ENCODE results near the gene CCDC175. TPM values are rescaled to one million over a fixed set of nuclear protein-coding genes. Genes with fewer than 3 reads are reported as not detected.

CCDC175 gene
- total RNA-seq, 1 experiment from 2014 or later, result not detected

DNA sequence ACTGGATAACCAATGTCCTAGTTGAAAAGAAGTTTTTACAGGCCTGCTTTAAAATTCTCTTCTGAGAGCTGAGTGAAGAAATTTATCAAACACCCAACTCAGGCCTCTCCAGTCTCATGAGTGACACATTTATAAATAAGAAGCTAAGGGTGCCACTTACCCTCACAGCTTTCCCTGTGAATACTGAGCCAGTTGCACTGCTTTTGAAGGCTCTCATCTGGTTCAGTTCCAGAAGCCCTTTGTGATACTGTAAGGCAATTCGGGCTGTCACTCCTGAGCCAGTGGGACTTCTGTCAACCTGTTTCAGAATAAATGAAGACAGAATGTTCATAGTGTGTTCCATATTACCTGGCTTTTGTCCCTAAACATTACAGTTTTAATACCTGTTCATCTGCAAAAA, 100.9 kb downstream of the CCDC175 start:
- no TSS peak for BruUV-seq (replicated peaks)
- H3K36me3 ChIP-seq (ENCODE audit: low read depth, low read length), result peaks cover 77% of the 10 kb centered on the region
- peaks cover 33% of the 10 kb centered on the region for H3K79me2 ChIP-seq (ENCODE audit: low read length)

GRCh38 chr14:59474172-59474571, 102.4 kb downstream of the CCDC175 start:
- H3K27me3 ChIP-seq (ENCODE audit: low read length), result no peaks in the 10 kb centered on the region
- BruUV-seq (replicated peaks), result no TSS peak
- intact Hi-C loops (cut with micrococcal nuclease), result no loop called here
- H2AFZ ChIP-seq (ENCODE audit: low read length), result no peak overlapping the region
- H4K20me1 ChIP-seq (ENCODE audit: low read length), result peaks cover 11% of the 10 kb centered on the region; the same call in 1 of the 2 replicates
- DNase-seq (no peak), ATAC-seq (no peak)
- no peaks in the 10 kb centered on the region for H3K9me2 ChIP-seq (replicated peaks; ENCODE audit: low read length)
- no peaks in the 10 kb centered on the region for H3K4me1 ChIP-seq (ENCODE audit: insufficient read depth, low read length)
- no peak overlapping the region for H3K4me2 ChIP-seq (ENCODE audit: low read length)
- ChIA-PET POLR2A (ENCODE audit: unreplicated experiment) (no interaction called here), CTCF (no interaction called here)
- no peaks in the 10 kb centered on the region for H3F3A ChIP-seq (ENCODE audit: low read length, unreplicated experiment)
- H3K36me3 ChIP-seq (ENCODE audit: low read depth, low read length), result peaks cover 78% of the 10 kb centered on the region
- TF ChIP-seq EZH2phosphoT487 (IDR thresholded peaks at IDR 0.05; ENCODE audit: borderline replicate concordance, low read length) (no peak), EZH2 (IDR thresholded peaks at IDR 0.05; ENCODE audit: low read length, unreplicated experiment) (no peak), CTCF (conservative IDR thresholded peaks at IDR 0.05; ENCODE audit: low read depth, low read length) (no peak)
- no peak overlapping the region for H3K27ac ChIP-seq (ENCODE audit: low read length)
- H3K9ac ChIP-seq (ENCODE audit: low read length), result no peak overlapping the region
- H3K4me3 ChIP-seq (ENCODE audit: low read length), result no peak overlapping the region
- H3K9me3 ChIP-seq (ENCODE audit: low read length), result no peaks in the 10 kb centered on the region
- H3K79me2 ChIP-seq (ENCODE audit: low read length), result peaks cover 19% of the 10 kb centered on the region

More for the DNA sequence above, 100.9 kb downstream of the CCDC175 start:
- no peak for DNase-seq
- Histone ChIP-seq H4K20me1 (ENCODE audit: low read length) (peaks cover 21% of the 10 kb centered on the region; the same call in 1 of the 2 replicates), H3K27ac (ENCODE audit: low read length) (no peak overlapping the region), H3K27me3 (ENCODE audit: low read length) (no peaks in the 10 kb centered on the region), H3K9ac (ENCODE audit: low read length) (no peak overlapping the region), H3K9me3 (ENCODE audit: low read length) (no peaks in the 10 kb centered on the region), H3K4me1 (ENCODE audit: insufficient read depth, low read length) (peaks cover 9% of the 10 kb centered on the region), H3K4me2 (ENCODE audit: low read length) (no peak overlapping the region), H3K9me2 (replicated peaks; ENCODE audit: low read length) (no peaks in the 10 kb centered on the region), H3F3A (ENCODE audit: low read length, unreplicated experiment) (no peaks in the 10 kb centered on the region), H2AFZ (ENCODE audit: low read length) (no peak overlapping the region), H3K4me3 (ENCODE audit: low read length) (no peak overlapping the region)
- ChIA-PET POLR2A (ENCODE audit: unreplicated experiment) (no interaction called here), CTCF (no interaction called here)
- intact Hi-C loops (cut with micrococcal nuclease), result no loop called here
- TF ChIP-seq EZH2 (IDR thresholded peaks at IDR 0.05; ENCODE audit: low read length, unreplicated experiment) (no peak), CTCF (conservative IDR thresholded peaks at IDR 0.05; ENCODE audit: low read depth, low read length) (no peak), EZH2phosphoT487 (IDR thresholded peaks at IDR 0.05; ENCODE audit: borderline replicate concordance, low read length) (no peak)
- ATAC-seq, result no peak

DNA sequence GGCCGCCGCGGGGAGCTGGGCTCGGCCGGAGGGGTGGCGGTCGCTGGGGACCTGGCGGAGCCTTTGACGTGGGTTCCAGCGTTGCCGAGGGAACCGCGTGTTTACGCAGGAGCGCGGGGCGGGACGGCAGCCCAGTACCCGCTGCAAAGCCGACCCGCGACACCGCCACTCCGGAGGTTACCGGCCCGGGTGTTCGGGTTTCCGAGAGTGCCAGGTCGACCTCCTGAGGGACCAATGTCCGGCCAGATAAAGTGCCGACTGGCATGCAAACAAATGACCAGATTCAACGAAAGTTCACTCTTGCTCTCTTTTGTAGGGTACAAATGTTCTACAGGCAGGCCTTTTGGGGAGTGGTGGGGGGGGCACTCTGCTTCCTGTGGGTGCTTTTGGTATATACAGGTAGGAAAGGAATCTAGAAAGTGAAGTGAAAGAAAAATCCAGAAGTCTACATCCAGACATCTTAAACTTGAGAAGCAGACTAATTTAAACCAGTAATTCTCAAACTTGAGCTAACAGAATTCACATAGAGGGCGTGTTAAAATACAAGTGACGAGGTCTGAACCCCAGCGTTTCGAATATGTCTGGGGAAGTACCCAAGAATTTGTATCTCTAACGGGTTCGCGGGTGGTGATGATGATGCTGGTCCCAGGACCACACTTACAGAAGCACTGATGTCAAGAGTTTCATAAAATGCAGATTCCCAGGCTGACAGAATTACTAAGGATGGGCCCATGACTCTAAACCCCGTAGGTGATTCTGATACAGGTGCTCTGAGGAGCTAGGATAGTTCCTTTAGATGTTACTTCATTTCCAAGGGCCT, 111.1 kb downstream of the CCDC175 start, which contains the start of gene GPR135:
TSS of gene GPR135 (minus strand) at position 65 of the 820 bp plus-strand sequence. CDS start 154 bp downstream, outside the sequence.
- no peaks in the 10 kb centered on the region; the same call in 1 of the 2 replicates for H3K79me2 ChIP-seq (ENCODE audit: low read length)
- no peaks in the 10 kb centered on the region for H3K9me2 ChIP-seq (replicated peaks; ENCODE audit: low read length)
- peaks cover 4% of the 10 kb centered on the region for H3F3A ChIP-seq (ENCODE audit: low read length, unreplicated experiment)
- POLR2A ChIA-PET (ENCODE audit: unreplicated experiment), result interaction anchor here (0.6 to 0.7 kb wide), 2 partner anchors 19 to 103 kb away, joined by 3 to 4 read pairs; partner anchors contain the start of gene JKAMP
- no TSS peak for BruUV-seq (replicated peaks)
- CTCF ChIA-PET, result interaction anchor here (0.6 kb wide), 1 partner anchor 33 kb away, joined by 8 read pairs; no protein-coding TSS in a partner anchor
- TF ChIP-seq CTCF (conservative IDR thresholded peaks at IDR 0.05; ENCODE audit: low read depth, low read length) (no peak), EZH2phosphoT487 (IDR thresholded peaks at IDR 0.05; ENCODE audit: borderline replicate concordance, low read length) (no peak), EZH2 (IDR thresholded peaks at IDR 0.05; ENCODE audit: low read length, unreplicated experiment) (no peak)
- H3K4me2 ChIP-seq (ENCODE audit: low read length), result peak within 1 kb of the TSS; percentile 87
- no peaks in the 10 kb centered on the region for H4K20me1 ChIP-seq (ENCODE audit: low read length)
- DNase-seq (peak; percentile 71), ATAC-seq (peak; percentile 61)
- no peaks in the 10 kb centered on the region for H3K27me3 ChIP-seq (ENCODE audit: low read length)
- peak within 1 kb of the TSS; percentile 86 for H2AFZ ChIP-seq (ENCODE audit: low read length)
- no peaks in the 10 kb centered on the region for H3K9me3 ChIP-seq (ENCODE audit: low read length)
- peak within 1 kb of the TSS; percentile 72 for H3K4me3 ChIP-seq (ENCODE audit: low read length)
- no peak within 1 kb of the TSS for H3K27ac ChIP-seq (ENCODE audit: low read length)
- H3K4me1 ChIP-seq (ENCODE audit: insufficient read depth, low read length), result peaks cover 9% of the 10 kb centered on the region
- peaks cover 7% of the 10 kb centered on the region for H3K36me3 ChIP-seq (ENCODE audit: low read depth, low read length)
- H3K9ac ChIP-seq (ENCODE audit: low read length), result peak within 1 kb of the TSS; percentile 46
- intact Hi-C loops (cut with micrococcal nuclease), result loop anchor here (1.0 kb wide), 1 partner anchor 17 kb away; no protein-coding TSS in a partner anchor

Measured in PC-3 (cell line).